ENCODE data around the gene COL3A1. TPM values are rescaled to one million over a fixed set of nuclear protein-coding genes. Genes with fewer than 3 reads are reported as not detected.

The COL3A1 gene
- total and polyA plus RNA-seq, 10 donors: 24.9 to 397 (median 153) TPM

DNA sequence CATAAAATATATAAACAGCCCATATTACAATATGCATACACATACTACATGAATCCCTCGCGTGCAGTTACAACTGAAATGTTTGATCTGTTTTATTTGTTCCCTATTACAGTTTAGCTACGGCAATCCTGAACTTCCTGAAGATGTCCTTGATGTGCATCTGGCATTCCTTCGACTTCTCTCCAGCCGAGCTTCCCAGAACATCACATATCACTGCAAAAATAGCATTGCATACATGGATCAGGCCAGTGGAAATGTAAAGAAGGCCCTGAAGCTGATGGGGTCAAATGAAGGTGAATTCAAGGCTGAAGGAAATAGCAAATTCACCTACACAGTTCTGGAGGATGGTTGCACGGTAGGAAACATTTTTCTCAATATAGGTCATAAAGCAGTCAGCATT is 36.4 kb downstream of the COL3A1 start:
- no peaks in the 10 kb centered on the region for H3K27me3 ChIP-seq (replicated peaks in 1 of 7)
- 68 to 80% (median 72%) methylated on average over 6 of the region's 6 CpGs for WGBS, 5 donors

GRCh38 chr2:189012351-189012750 is 38.2 kb downstream of the COL3A1 start:
- Histone ChIP-seq H3K9me3 (no peaks in the 10 kb centered on the region), H3K36me3 (peaks cover 0 to 12% (median 0%) of the 10 kb centered on the region in 6 donors), H3K27ac (no peak overlapping the region), H3K27me3 (replicated peaks in 1 of 7) (no peaks in the 10 kb centered on the region), H3K4me1 (no peaks in the 10 kb centered on the region), H3K4me3 (no peak overlapping the region)
- no peak for DNase-seq
- intact Hi-C loops (cut with DNase I; ENCODE audit: low total_unique reads): no loop called here
- TF ChIP-seq POLR2AphosphoS5 (IDR thresholded peaks at IDR 0.05) (no peak), CTCF (IDR thresholded peaks at IDR 0.05 in 8 of 11, conservative IDR thresholded peaks at IDR 0.05 in 3 of 11) (no peak), POLR2A (IDR thresholded peaks at IDR 0.05) (no peak)
- 76 to 88% (median 84%) methylated on average over 1 of the region's 1 CpG for WGBS, 5 donors

More for the DNA sequence above, 36.4 kb downstream of the COL3A1 start:
- H3K4me3 ChIP-seq: no peak overlapping the region
- TF ChIP-seq CTCF (IDR thresholded peaks at IDR 0.05 in 8 of 11, conservative IDR thresholded peaks at IDR 0.05 in 3 of 11) (no peak), POLR2AphosphoS5 (IDR thresholded peaks at IDR 0.05) (no peak), POLR2A (IDR thresholded peaks at IDR 0.05) (no peak)
- no peak overlapping the region for H3K27ac ChIP-seq
- H3K9me3 ChIP-seq: no peaks in the 10 kb centered on the region
- H3K36me3 ChIP-seq: peaks cover 0 to 21% (median 0%) of the 10 kb centered on the region in 6 donors
- intact Hi-C loops (cut with DNase I; ENCODE audit: low total_unique reads): no loop called here
- DNase-seq: no peak
- no peaks in the 10 kb centered on the region for H3K4me1 ChIP-seq

DNA sequence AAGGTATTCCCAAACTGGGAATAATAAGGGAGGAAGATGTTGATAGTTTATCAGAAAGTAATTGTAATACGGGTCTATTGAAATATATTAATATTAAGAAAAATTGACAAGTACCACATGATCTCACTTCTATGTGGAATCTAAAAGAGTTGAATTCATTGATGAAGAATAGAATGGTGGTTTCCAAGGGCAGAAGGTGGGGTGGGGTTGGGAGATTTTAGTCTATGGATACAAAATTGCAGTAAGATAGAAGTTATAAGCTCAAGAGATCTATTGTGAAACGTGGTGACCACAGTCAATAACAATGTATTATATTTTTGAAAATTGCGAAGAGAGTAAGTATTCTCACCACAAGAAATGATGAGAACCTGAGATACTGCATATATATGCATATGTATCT is 38.9 kb downstream of the COL3A1 start:
- DNase-seq: no peak
- WGBS, 5 donors: 80 to 93% (median 85%) methylated on average over 3 of the region's 3 CpGs

More for the DNA sequence above, 38.9 kb downstream of the COL3A1 start:
- H3K36me3 ChIP-seq: peaks cover 0 to 5% (median 0%) of the 10 kb centered on the region in 6 donors
- H3K9me3 ChIP-seq: no peaks in the 10 kb centered on the region
- no peaks in the 10 kb centered on the region for H3K4me1 ChIP-seq
- H3K27ac ChIP-seq: no peak overlapping the region
- TF ChIP-seq POLR2A (IDR thresholded peaks at IDR 0.05) (no peak), CTCF (IDR thresholded peaks at IDR 0.05 in 8 of 11, conservative IDR thresholded peaks at IDR 0.05 in 3 of 11) (no peak), POLR2AphosphoS5 (IDR thresholded peaks at IDR 0.05) (no peak)
- intact Hi-C loops (cut with DNase I; ENCODE audit: low total_unique reads): no loop called here
- no peak overlapping the region for H3K4me3 ChIP-seq
- H3K27me3 ChIP-seq (replicated peaks in 1 of 7): no peaks in the 10 kb centered on the region
